Thymus (tissue), 11 donors: ENCODE data around the gene NUDT13. TPM values are rescaled to one million over a fixed set of nuclear protein-coding genes. Genes with fewer than 3 reads are reported as not detected.

Experiments
- DNase-seq, 9 donors: peaks; one replicate each; pipeline ENCODE4 v3.0.0-alpha.2; 2013; ENCODE audit warnings: low spot score in 9 of 9, low read depth in 6 of 9, missing footprints in 1 of 9
- H3K27ac ChIP-seq, 2 donors: one replicate each; pipeline ENCODE4 v1.5.1; 2013; ENCODE audit warnings: control low read depth in 1 of 2, low read depth in 1 of 2, low read length in 1 of 2, mild to moderate bottlenecking in 1 of 2, moderate library complexity in 1 of 2
- H3K27me3 ChIP-seq, 2 donors: one replicate each; pipeline ENCODE4 v1.5.1; 2013; ENCODE audit warnings: low read length in 1 of 2; ENCODE audit not compliant: control insufficient read depth in 2 of 2, insufficient read depth in 1 of 2
- H3K36me3 ChIP-seq, 2 donors: one replicate each; pipeline ENCODE4 v1.5.1; 2013; ENCODE audit warnings: low read length in 1 of 2, mild to moderate bottlenecking in 1 of 2, moderate library complexity in 1 of 2; ENCODE audit not compliant: control insufficient read depth in 2 of 2, insufficient read depth in 2 of 2
- H3K4me1 ChIP-seq, 2 donors: one replicate each; pipeline ENCODE4 v1.5.1; 2013; ENCODE audit warnings: low read length in 2 of 2; ENCODE audit not compliant: control insufficient read depth in 2 of 2, insufficient read depth in 2 of 2
- H3K4me3 ChIP-seq, 2 donors: one replicate each; pipeline ENCODE4 v1.5.1; 2013; ENCODE audit warnings: low read length in 2 of 2, control low read depth in 1 of 2, mild to moderate bottlenecking in 1 of 2
- H3K9me3 ChIP-seq, 2 donors: one replicate each; pipeline ENCODE4 v1.5.1; 2013; ENCODE audit warnings: low read length in 1 of 2, mild to moderate bottlenecking in 1 of 2; ENCODE audit not compliant: control insufficient read depth in 2 of 2, insufficient read depth in 1 of 2
- WGBS: extraction: QIAGEN DNeasy Blood & Tissue Kit; methylation state at CpG from one replicate; pipeline ENCODE4 v1.1.7; 2013; 5-methylcytosine and 5-hydroxymethylcytosine counted together
- polyA plus RNA-seq: library from polyadenylated mRNA; stranded (reverse); fragments of 200-250 nt; gene quantifications from one replicate; pipeline ENCODE4 v1.2.3, GENCODE V29; 2013
- total RNA-seq: library from RNA; stranded (reverse); fragments of 120-200 nt; gene quantifications from one replicate; pipeline ENCODE4 v1.2.4, GENCODE V29; 2013
- donor health status: healthy.

The NUDT13 gene
- total and polyA plus RNA-seq, 2 donors, result 1.8 to 3.2 TPM

GRCh38 chr10:73119457-73119856 is 9.2 kb downstream of the NUDT13 start:
- Histone ChIP-seq H3K36me3 (peaks cover 3 to 7% of the 10 kb centered on the region in 2 donors), H3K4me3 (no peak overlapping the region), H3K4me1 (no peaks in the 10 kb centered on the region), H3K27ac (no peak overlapping the region), H3K27me3 (no peaks in the 10 kb centered on the region), H3K9me3 (no peaks in the 10 kb centered on the region)
- WGBS, result 97% methylated on average over 1 of the region's 1 CpG
- no peak for DNase-seq

GRCh38 chr10:73119952-73120351 is 9.7 kb downstream of the NUDT13 start:
- peaks cover 5 to 7% of the 10 kb centered on the region in 2 donors for H3K36me3 ChIP-seq
- no peaks in the 10 kb centered on the region for H3K4me1 ChIP-seq
- no peaks in the 10 kb centered on the region for H3K9me3 ChIP-seq
- H3K27me3 ChIP-seq, result no peaks in the 10 kb centered on the region
- no peak for DNase-seq
- 97% methylated on average over 4 of the region's 4 CpGs for WGBS
- H3K27ac ChIP-seq, result no peak overlapping the region
- H3K4me3 ChIP-seq, result no peak overlapping the region

- Histone ChIP-seq H3K27me3 (no peaks in the 10 kb centered on the region), H3K4me1 (no peaks in the 10 kb centered on the region), H3K9me3 (no peaks in the 10 kb centered on the region), H3K36me3 (peaks cover 16 to 33% of the 10 kb centered on the region in 2 donors), H3K27ac (no peak overlapping the region), H3K4me3 (no peak overlapping the region)
- WGBS, result 100% methylated on average over 2 of the region's 2 CpGs
- DNase-seq, result no peak
Observed at GRCh38 chr10:73126343-73126742, 16.1 kb downstream of the NUDT13 start.

- H3K36me3 ChIP-seq, result peaks cover 26 to 67% of the 10 kb centered on the region in 2 donors
Observed at GRCh38 chr10:73131301-73131700, 21.0 kb downstream of the NUDT13 start.

GRCh38 chr10:73131913-73132686 is 21.8 kb downstream of the NUDT13 start:
- no peak overlapping the region for H3K4me3 ChIP-seq
- H3K4me1 ChIP-seq, result no peaks in the 10 kb centered on the region
- no peak for DNase-seq
- H3K27ac ChIP-seq, result no peak overlapping the region
- no peaks in the 10 kb centered on the region for H3K27me3 ChIP-seq
- peaks cover 27 to 66% of the 10 kb centered on the region in 2 donors for H3K36me3 ChIP-seq
- no peaks in the 10 kb centered on the region for H3K9me3 ChIP-seq
- WGBS, result 99% methylated on average over 2 of the region's 2 CpGs

More at GRCh38 chr10:73131301-73131700, 21.0 kb downstream of the NUDT13 start:
- H3K4me3 ChIP-seq, result no peak overlapping the region
- no peak for DNase-seq
- H3K27ac ChIP-seq, result no peak overlapping the region
- H3K9me3 ChIP-seq, result no peaks in the 10 kb centered on the region
- 97% methylated on average over 2 of the region's 2 CpGs for WGBS
- no peaks in the 10 kb centered on the region for H3K27me3 ChIP-seq
- H3K4me1 ChIP-seq, result no peaks in the 10 kb centered on the region

- Histone ChIP-seq H3K36me3 (peaks cover 37 to 74% of the 10 kb centered on the region in 2 donors), H3K4me3 (no peak overlapping the region), H3K27me3 (no peaks in the 10 kb centered on the region), H3K9me3 (no peaks in the 10 kb centered on the region), H3K27ac (no peak overlapping the region), H3K4me1 (no peaks in the 10 kb centered on the region)
- WGBS, result 98% methylated on average over 3 of the region's 3 CpGs
- no peak for DNase-seq
Observed at GRCh38 chr10:73134727-73135126, 24.5 kb downstream of the NUDT13 start.

- Histone ChIP-seq H3K27me3 (no peaks in the 10 kb centered on the region), H3K4me3 (no peak overlapping the region), H3K36me3 (peaks cover 37 to 76% of the 10 kb centered on the region in 2 donors), H3K4me1 (no peaks in the 10 kb centered on the region), H3K9me3 (no peaks in the 10 kb centered on the region), H3K27ac (no peak overlapping the region)
- 98% methylated on average over 2 of the region's 2 CpGs for WGBS
- DNase-seq, result no peak
Observed at GRCh38 chr10:73136627-73137026, 26.4 kb downstream of the NUDT13 start.

GRCh38 chr10:73139251-73139650 is 29.0 kb downstream of the NUDT13 start:
- Histone ChIP-seq H3K27ac (no peak overlapping the region), H3K9me3 (no peaks in the 10 kb centered on the region), H3K4me1 (no peaks in the 10 kb centered on the region), H3K36me3 (peaks cover 35 to 58% of the 10 kb centered on the region in 2 donors), H3K4me3 (no peak overlapping the region), H3K27me3 (no peaks in the 10 kb centered on the region)
- DNase-seq, result no peak
- 74% methylated on average over 2 of the region's 2 CpGs for WGBS

- Histone ChIP-seq H3K27me3 (no peaks in the 10 kb centered on the region), H3K4me1 (no peaks in the 10 kb centered on the region), H3K36me3 (peaks cover 30 to 53% of the 10 kb centered on the region in 2 donors), H3K4me3 (no peak overlapping the region), H3K9me3 (no peaks in the 10 kb centered on the region), H3K27ac (no peak overlapping the region)
- WGBS, result 97% methylated on average over 3 of the region's 3 CpGs
- no peak for DNase-seq
Observed at GRCh38 chr10:73141603-73142002, 31.3 kb downstream of the NUDT13 start.
